Uterus (tissue), 2 donors: ENCODE data around the gene EHD1.

Experiments used
- CTCF ChIP-seq, 4 experiments: fragments of 200-600 bp in 2 of 4; fragments of 450-650 bp in 2 of 4; sonication (generic) in 2 of 4; IDR thresholded peaks; one replicate each; pipeline ENCODE4 v1.5.1; 2016 to 2019; ENCODE audit warnings: antibody characterized with exemption in 4 of 4, mild to moderate bottlenecking in 2 of 4, moderate library complexity in 1 of 4
- POLR2A ChIP-seq, 2 donors: fragments of 450-650 bp; IDR thresholded peaks; one replicate each; pipeline ENCODE4 v1.6.1; 2016; ENCODE audit warnings: antibody characterized with exemption in 2 of 2, mild to moderate bottlenecking in 1 of 2, moderate library complexity in 1 of 2

- TF ChIP-seq CTCF (IDR thresholded peaks at IDR 0.05) (no peak), POLR2A (IDR thresholded peaks at IDR 0.05) (no peak)
Observed at GRCh38 chr11:64834723-64835615, 43.5 kb downstream of the EHD1 start.
